Left lung (tissue), 10 donors: ENCODE results near the gene CWH43. TPM values are rescaled to one million over a fixed set of nuclear protein-coding genes. Genes with fewer than 3 reads are reported as not detected.

Experiments
- ATAC-seq: fragments of 200-7000 bp; cut with Tn5 transposase; one replicate; pipeline ENCODE4 v1.9.1; 2020; ENCODE audit warnings: moderate library complexity
- DNase-seq, 4 donors: peaks; one replicate each; pipeline ENCODE4 v3.0.0-alpha.2; 2013 to 2020
- H3K27ac ChIP-seq, 2 donors: fragments of 200-600 bp; sonication (generic) in 1 of 2; one replicate each; pipeline versions ENCODE4 v1.5.0 to v1.8.0; 2020 to 2021
- H3K27me3 ChIP-seq, 2 donors: fragments of 200-600 bp; sonication (generic) in 1 of 2; one replicate each; pipeline versions ENCODE4 v1.5.0 to v1.8.0; 2020 to 2021
- H3K36me3 ChIP-seq, 2 donors: fragments of 200-600 bp; sonication (generic) in 1 of 2; one replicate each; pipeline versions ENCODE4 v1.5.0 to v1.8.0; 2020 to 2021
- H3K4me1 ChIP-seq, 2 donors: fragments of 200-600 bp; one replicate each; pipeline ENCODE4 v1.8.0; 2021
- H3K4me3 ChIP-seq, 2 donors: fragments of 200-600 bp; sonication (generic) in 1 of 2; one replicate each; pipeline versions ENCODE4 v1.5.0 to v1.8.0; 2020 to 2021; ENCODE audit warnings: mild to moderate bottlenecking in 1 of 2
- H3K9me3 ChIP-seq, 2 donors: fragments of 200-600 bp; sonication (generic) in 1 of 2; one replicate each; pipeline versions ENCODE4 v1.5.0 to v1.8.0; 2020 to 2021
- CTCF ChIP-seq, 2 donors: fragments of 200-600 bp; sonication (generic) in 1 of 2; IDR thresholded peaks; one replicate each; pipeline versions ENCODE4 v1.5.0 to v1.8.0; 2021; ENCODE audit warnings: antibody characterized with exemption in 2 of 2
- intact Hi-C, 2 donors: fragments of 100-400 bp; cut with DNase I; formaldehyde crosslinking; loops; one replicate each; pipeline versions ENCODE4 v1.11.2 to v1.14.2; 2022
- polyA plus RNA-seq, 6 donors: library from polyadenylated mRNA; unstranded; fragments of 120-200 nt; gene quantifications; one replicate each; pipeline ENCODE4 v1.2.1, GENCODE V29; 2013; ENCODE audit not compliant: insufficient read length in 6 of 6
- total RNA-seq, 2 donors: library from RNA; stranded (reverse); fragmentation: NEBNext Ultra II Directional; extraction: Animal tissue kit (Norgen Biotek cat#: 25700); gene quantifications; one replicate each; pipeline ENCODE4 v1.2.1, GENCODE V29; 2021
- donor health status: DM: no; HTN: yes; CAD: no.
- donor health status: DM: no; HTN: no; CAD: no.

CWH43 gene
- total and polyA plus RNA-seq, 8 donors = 0.13 to 0.29 (median 0.25) TPM; not detected in 4

GRCh38 chr4:48985602-48985975, 486 bp upstream of the CWH43 start:
- peaks cover 28 to 57% of the 10 kb centered on the region in 2 donors for H3K27me3 ChIP-seq
- intact Hi-C loops = no loop called here
- no peak overlapping the region for H3K27ac ChIP-seq
- ATAC-seq = no peak
- DNase-seq = peak in 1 of 4 donors; percentile 52
- no peaks in the 10 kb centered on the region for H3K36me3 ChIP-seq
- no peak for TF ChIP-seq CTCF (IDR thresholded peaks at IDR 0.05)
- H3K4me3 ChIP-seq = no peak overlapping the region
- no peaks in the 10 kb centered on the region for H3K9me3 ChIP-seq
- H3K4me1 ChIP-seq = no peaks in the 10 kb centered on the region

- no peaks in the 10 kb centered on the region for H3K9me3 ChIP-seq
- peaks cover 28 to 51% of the 10 kb centered on the region in 2 donors for H3K27me3 ChIP-seq
- no peak overlapping the region for H3K27ac ChIP-seq
- DNase-seq = no peak
- no peaks in the 10 kb centered on the region for H3K4me1 ChIP-seq
- no peaks in the 10 kb centered on the region for H3K36me3 ChIP-seq
- no peak overlapping the region for H3K4me3 ChIP-seq
- ATAC-seq = no peak
- intact Hi-C loops = no loop called here
- no peak for TF ChIP-seq CTCF (IDR thresholded peaks at IDR 0.05)
Measured at GRCh38 chr4:48986654-48987164, 634 bp downstream of the CWH43 start.

GRCh38 chr4:48989461-48990203, 3.6 kb downstream of the CWH43 start:
- Histone ChIP-seq H3K27ac (no peak overlapping the region), H3K9me3 (no peaks in the 10 kb centered on the region), H3K36me3 (no peaks in the 10 kb centered on the region), H3K27me3 (peaks cover 27 to 35% of the 10 kb centered on the region in 2 donors), H3K4me3 (no peak overlapping the region), H3K4me1 (no peaks in the 10 kb centered on the region)
- no peak for ATAC-seq
- intact Hi-C loops = no loop called here
- no peak for TF ChIP-seq CTCF (IDR thresholded peaks at IDR 0.05)
- no peak for DNase-seq

- Histone ChIP-seq H3K27ac (no peak overlapping the region), H3K27me3 (peaks cover 9 to 17% of the 10 kb centered on the region in 2 donors), H3K4me3 (no peak overlapping the region), H3K36me3 (no peaks in the 10 kb centered on the region), H3K9me3 (no peaks in the 10 kb centered on the region), H3K4me1 (no peaks in the 10 kb centered on the region)
- no peak for ATAC-seq
- TF ChIP-seq CTCF (IDR thresholded peaks at IDR 0.05) = no peak
- intact Hi-C loops = no loop called here
- DNase-seq = no peak
Measured at GRCh38 chr4:48991357-48991756, 5.3 kb downstream of the CWH43 start.

GRCh38 chr4:48997962-48998361, 11.9 kb downstream of the CWH43 start:
- Histone ChIP-seq H3K4me1 (no peaks in the 10 kb centered on the region), H3K9me3 (no peaks in the 10 kb centered on the region), H3K27me3 (no peaks in the 10 kb centered on the region), H3K4me3 (no peak overlapping the region), H3K36me3 (no peaks in the 10 kb centered on the region), H3K27ac (no peak overlapping the region)
- intact Hi-C loops = no loop called here
- DNase-seq = no peak
- TF ChIP-seq CTCF (IDR thresholded peaks at IDR 0.05) = no peak
- no peak for ATAC-seq
